ENCODE data around the gene PCK2.

PCK2 gene

GRCh38 chr14:24115422-24116127 lies 21.5 kb downstream of the PCK2 start:
- TF ChIP-seq HDGF (IDR thresholded peaks at IDR 0.05; ENCODE audit: borderline replicate concordance) (no peak), FOXA1 (IDR thresholded peaks at IDR 0.05) (no peak)

GRCh38 chr14:24116128-24116814 lies 22.2 kb downstream of the PCK2 start:
- POLR2A ChIA-PET = interaction anchor here (1.1 to 4.6 kb wide), 7 partner anchors 20 to 30 kb away, joined by 3 to 56 read pairs (median 12); partner anchors contain the start of genes EMC9, PCK2, PSME1 and PSME2
- DNase-seq (ENCODE audit: extremely low spot score) = no peak
- CTCF ChIA-PET = interaction anchor here (0.6 to 3.9 kb wide), 4 partner anchors 8 to 59 kb away, joined by 3 to 30 read pairs (median 3); partner anchors contain the start of genes IRF9 and PSME1
- no peak for TF ChIP-seq FOXM1 (IDR thresholded peaks at IDR 0.05; ENCODE audit: borderline replicate concordance)
- TF ChIP-seq ZNF384 (IDR thresholded peaks at IDR 0.05) = no peak
- TF ChIP-seq ELF4 (IDR thresholded peaks at IDR 0.05) = no peak
- TF ChIP-seq SP1 (IDR thresholded peaks at IDR 0.05) = no peak
- no peak for TF ChIP-seq LEF1 (IDR thresholded peaks at IDR 0.05; ENCODE audit: borderline replicate concordance)
- no peak for TF ChIP-seq L3MBTL2 (conservative IDR thresholded peaks at IDR 0.05)
- no peak for TF ChIP-seq SUZ12 (IDR thresholded peaks at IDR 0.05)
- TF ChIP-seq FOXA1 (IDR thresholded peaks at IDR 0.05) = no peak
- no peak for TF ChIP-seq CTBP1 (IDR thresholded peaks at IDR 0.05; ENCODE audit: borderline replicate concordance)
- no peak for TF ChIP-seq TARDBP (IDR thresholded peaks at IDR 0.05)
- TF ChIP-seq ARNT (IDR thresholded peaks at IDR 0.05) = no peak
- no peak for TF ChIP-seq NFRKB (IDR thresholded peaks at IDR 0.05)
- TF ChIP-seq BHLHE40 (IDR thresholded peaks at IDR 0.05; ENCODE audit: borderline replicate concordance) = no peak

More at GRCh38 chr14:24115422-24116127, 21.5 kb downstream of the PCK2 start:
- peak; percentile 16 for DNase-seq (ENCODE audit: extremely low spot score)
- POLR2A ChIA-PET = interaction anchor here (0.9 to 4.6 kb wide), 23 partner anchors 8 to 794 kb away, joined by 3 to 65 read pairs (median 13); partner anchors contain the start of genes EMC9, IPO4, PCK2 and PSME1
- CTCF ChIA-PET = interaction anchor here (0.7 to 3.9 kb wide), 6 partner anchors 24 to 303 kb away, joined by 3 to 30 read pairs (median 4); partner anchors contain the start of genes IRF9 and RNF31

- POLR2A ChIA-PET = interaction anchor here (1.1 to 4.6 kb wide), 5 partner anchors 19 to 29 kb away, joined by 3 to 56 read pairs (median 6); partner anchors contain the start of genes EMC9, PCK2, PSME1 and PSME2
- CTCF ChIA-PET = interaction anchor here (0.6 to 1.0 kb wide), 3 partner anchors 9 to 130 kb away, joined by 3 to 5 read pairs (median 3); partner anchors contain the start of gene PSME1
- no peak for DNase-seq (ENCODE audit: extremely low spot score)
- TF ChIP-seq PKNOX1 (IDR thresholded peaks at IDR 0.05) = no peak
- no peak for TF ChIP-seq SP1 (IDR thresholded peaks at IDR 0.05)
- TF ChIP-seq FOXM1 (IDR thresholded peaks at IDR 0.05; ENCODE audit: borderline replicate concordance) = no peak
- no peak for TF ChIP-seq ZNF384 (IDR thresholded peaks at IDR 0.05)
- no peak for TF ChIP-seq FOXK2 (IDR thresholded peaks at IDR 0.05)
- no peak for TF ChIP-seq NFRKB (IDR thresholded peaks at IDR 0.05)
- TF ChIP-seq TARDBP (IDR thresholded peaks at IDR 0.05) = no peak
- no peak for TF ChIP-seq CTBP1 (IDR thresholded peaks at IDR 0.05; ENCODE audit: borderline replicate concordance)
- TF ChIP-seq HDGF (IDR thresholded peaks at IDR 0.05; ENCODE audit: borderline replicate concordance) = no peak
- TF ChIP-seq FOXA1 (IDR thresholded peaks at IDR 0.05) = no peak
- no peak for TF ChIP-seq L3MBTL2 (conservative IDR thresholded peaks at IDR 0.05)
- no peak for TF ChIP-seq LEF1 (IDR thresholded peaks at IDR 0.05; ENCODE audit: borderline replicate concordance)
- TF ChIP-seq ARNT (IDR thresholded peaks at IDR 0.05) = no peak
- TF ChIP-seq ELF4 (IDR thresholded peaks at IDR 0.05) = no peak
- no peak for TF ChIP-seq BHLHE40 (IDR thresholded peaks at IDR 0.05; ENCODE audit: borderline replicate concordance)
Measured at GRCh38 chr14:24117179-24117578, 23.1 kb downstream of the PCK2 start.

- ChIA-PET POLR2A (no interaction called here), CTCF (no interaction called here)
- no peak for DNase-seq (ENCODE audit: extremely low spot score)
- TF ChIP-seq HDGF (IDR thresholded peaks at IDR 0.05; ENCODE audit: borderline replicate concordance) = no peak
- TF ChIP-seq NFRKB (IDR thresholded peaks at IDR 0.05) = no peak
Measured at GRCh38 chr14:24119691-24120090, 25.6 kb downstream of the PCK2 start.

GRCh38 chr14:24121210-24121609 lies 27.1 kb downstream of the PCK2 start:
- TF ChIP-seq ZNF384 (IDR thresholded peaks at IDR 0.05) (no peak), ELF4 (IDR thresholded peaks at IDR 0.05) (no peak), PKNOX1 (IDR thresholded peaks at IDR 0.05) (no peak), FOXK2 (IDR thresholded peaks at IDR 0.05) (no peak), HDGF (IDR thresholded peaks at IDR 0.05; ENCODE audit: borderline replicate concordance) (no peak), ARNT (IDR thresholded peaks at IDR 0.05) (no peak), L3MBTL2 (conservative IDR thresholded peaks at IDR 0.05) (no peak), CTBP1 (IDR thresholded peaks at IDR 0.05; ENCODE audit: borderline replicate concordance) (no peak)
- DNase-seq (ENCODE audit: extremely low spot score) = no peak
- ChIA-PET POLR2A (interaction anchor here (0.6 to 1.2 kb wide), 3 partner anchors 8 to 17 kb away, joined by 3 to 4 read pairs (median 3); partner anchors contain the start of gene PSME1), CTCF (no interaction called here)

GRCh38 chr14:24122416-24122815 lies 28.3 kb downstream of the PCK2 start:
- ChIA-PET POLR2A (interaction anchor here (0.9 to 3.8 kb wide), 3 partner anchors 8 to 19 kb away, joined by 3 to 25 read pairs (median 3); partner anchors contain the start of genes DCAF11, EMC9 and NRL), CTCF (no interaction called here)
- no peak for DNase-seq (ENCODE audit: extremely low spot score)
- TF ChIP-seq HDGF (IDR thresholded peaks at IDR 0.05; ENCODE audit: borderline replicate concordance) = no peak
- TF ChIP-seq BHLHE40 (IDR thresholded peaks at IDR 0.05; ENCODE audit: borderline replicate concordance) = no peak
- TF ChIP-seq CTBP1 (IDR thresholded peaks at IDR 0.05; ENCODE audit: borderline replicate concordance) = no peak
- no peak for TF ChIP-seq FOXM1 (IDR thresholded peaks at IDR 0.05; ENCODE audit: borderline replicate concordance)
- no peak for TF ChIP-seq L3MBTL2 (conservative IDR thresholded peaks at IDR 0.05)
- TF ChIP-seq NFRKB (IDR thresholded peaks at IDR 0.05) = no peak
- TF ChIP-seq PKNOX1 (IDR thresholded peaks at IDR 0.05) = no peak
- TF ChIP-seq LEF1 (IDR thresholded peaks at IDR 0.05; ENCODE audit: borderline replicate concordance) = no peak
- no peak for TF ChIP-seq SUZ12 (IDR thresholded peaks at IDR 0.05)
- TF ChIP-seq ARNT (IDR thresholded peaks at IDR 0.05) = no peak
- no peak for TF ChIP-seq SP1 (IDR thresholded peaks at IDR 0.05)
- TF ChIP-seq ELF4 (IDR thresholded peaks at IDR 0.05) = no peak
- no peak for TF ChIP-seq TARDBP (IDR thresholded peaks at IDR 0.05)
- no peak for TF ChIP-seq FOXK2 (IDR thresholded peaks at IDR 0.05)
